DMS53 treated with DMSO at 0.1 percent for 48 hours (cell line): ENCODE measurements around the gene PTPRU.

Experiments
- DNase-seq: peaks from one replicate; lab custom pipeline; 2025; ENCODE audit not compliant: unreplicated experiment; lab: John Stamatoyannopoulos, UW

The PTPRU gene

GRCh38 chr1:29259802-29260441 lies 23.6 kb downstream of the PTPRU start:
- DNase-seq, result peak; percentile 2

GRCh38 chr1:29260531-29260930 lies 24.2 kb downstream of the PTPRU start:
- no peak for DNase-seq

GRCh38 chr1:29264773-29265389 lies 28.6 kb downstream of the PTPRU start:
- no peak for DNase-seq

GRCh38 chr1:29266912-29267311 lies 30.6 kb downstream of the PTPRU start:
- no peak for DNase-seq

- DNase-seq, result no peak
Measured at GRCh38 chr1:29267321-29268070, 31.2 kb downstream of the PTPRU start.

GRCh38 chr1:29269382-29269781 lies 33.1 kb downstream of the PTPRU start:
- no peak for DNase-seq

GRCh38 chr1:29270929-29271521 lies 34.7 kb downstream of the PTPRU start:
- no peak for DNase-seq

GRCh38 chr1:29271724-29272123 lies 35.4 kb downstream of the PTPRU start:
- DNase-seq, result no peak

- no peak for DNase-seq
Measured at GRCh38 chr1:29272147-29272907, 36.0 kb downstream of the PTPRU start.

- no peak for DNase-seq
Measured at GRCh38 chr1:29275435-29275834, 39.1 kb downstream of the PTPRU start.

- no peak for DNase-seq
Measured at GRCh38 chr1:29278124-29278523, 41.8 kb downstream of the PTPRU start.

GRCh38 chr1:29279406-29279805 lies 43.1 kb downstream of the PTPRU start:
- DNase-seq, result no peak

- no peak for DNase-seq
Measured at GRCh38 chr1:29279951-29280391, 43.6 kb downstream of the PTPRU start.

- DNase-seq, result no peak
Measured at GRCh38 chr1:29280409-29281131, 44.2 kb downstream of the PTPRU start.

- DNase-seq, result no peak
Measured at GRCh38 chr1:29281571-29281970, 45.2 kb downstream of the PTPRU start.

GRCh38 chr1:29282135-29282923 lies 46.0 kb downstream of the PTPRU start:
- DNase-seq, result no peak

GRCh38 chr1:29282924-29283803 lies 46.8 kb downstream of the PTPRU start:
- no peak for DNase-seq

- DNase-seq, result no peak
Measured at GRCh38 chr1:29283804-29284195, 47.5 kb downstream of the PTPRU start.
